ENCODE results near the gene WDR27. TPM values are rescaled to one million over a fixed set of nuclear protein-coding genes. Genes with fewer than 3 reads are reported as not detected.
"Not testable (repeated sequence)": the region's sequence is repeated elsewhere in the genome, so short reads cannot be mapped to it uniquely, and the experiment has no call there.

The WDR27 gene
- polyA plus RNA-seq, 1 donor from 2014 or later, result 8.6 TPM

GRCh38 chr6:169454204-169454871 lies 247.5 kb downstream of the WDR27 start:
- no peaks in the 10 kb centered on the region for H3K4me1 Mint-ChIP-seq
- H3K27me3 Mint-ChIP-seq, result no peaks in the 10 kb centered on the region
- no peak overlapping the region for H3K4me3 Mint-ChIP-seq
- no peak overlapping the region for H3K27ac Mint-ChIP-seq
- peaks cover 3% of the 10 kb centered on the region for H3K36me3 Mint-ChIP-seq
- peaks cover 0 to 3% (median 0%) of the 10 kb centered on the region in 3 donors for H3K9me3 Mint-ChIP-seq

GRCh38 chr6:169452869-169453620 lies 248.8 kb downstream of the WDR27 start:
- no peaks in the 10 kb centered on the region for H3K4me1 Mint-ChIP-seq

GRCh38 chr6:169452117-169452868 lies 249.5 kb downstream of the WDR27 start:
- Mint-ChIP-seq H3K27ac (no peak overlapping the region), H3K4me3 (no peak overlapping the region), H3K36me3 (peaks cover 1% of the 10 kb centered on the region), H3K9me3 (no peaks in the 10 kb centered on the region), H3K4me1 (no peaks in the 10 kb centered on the region), H3K27me3 (no peaks in the 10 kb centered on the region)

More at GRCh38 chr6:169452869-169453620, 248.8 kb downstream of the WDR27 start:
- Mint-ChIP-seq H3K4me3 (no peak overlapping the region), H3K27me3 (no peaks in the 10 kb centered on the region), H3K27ac (peak overlapping the region in 1 of 3 donors; percentile 8), H3K36me3 (peaks cover 1% of the 10 kb centered on the region), H3K9me3 (no peaks in the 10 kb centered on the region)

GRCh38 chr6:169451065-169451838 lies 250.6 kb downstream of the WDR27 start:
- Mint-ChIP-seq H3K27me3 (no peaks in the 10 kb centered on the region), H3K36me3 (no peaks in the 10 kb centered on the region), H3K9me3 (no peaks in the 10 kb centered on the region), H3K4me3 (no peak overlapping the region), H3K4me1 (no peaks in the 10 kb centered on the region), H3K27ac (peak overlapping the region in 1 of 3 donors; percentile 28)

DNA sequence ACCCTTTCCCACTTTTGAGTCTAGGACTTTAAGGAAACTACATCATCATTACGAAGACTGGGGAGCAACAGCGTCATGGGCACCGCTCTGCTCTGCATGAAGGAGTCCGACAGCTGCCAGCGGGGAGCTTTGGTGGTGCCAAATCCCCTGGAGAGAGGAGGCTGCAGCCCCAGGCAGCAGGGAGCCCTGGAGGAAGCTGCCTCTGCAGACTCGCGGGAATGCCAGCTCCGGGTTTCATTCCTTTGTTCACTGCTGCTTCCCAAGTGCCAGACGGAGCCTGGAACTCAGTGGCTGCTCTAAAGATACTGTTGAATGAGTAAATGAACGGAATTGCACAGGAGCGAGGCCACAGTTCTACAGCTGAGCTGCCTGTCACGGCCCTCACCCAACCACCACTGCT lies 251.7 kb downstream of the WDR27 start:
- no peak overlapping the region for H3K27ac Mint-ChIP-seq
- no peaks in the 10 kb centered on the region for H3K27me3 Mint-ChIP-seq
- H3K36me3 Mint-ChIP-seq, result no peaks in the 10 kb centered on the region
- H3K9me3 Mint-ChIP-seq, result no peaks in the 10 kb centered on the region
- H3K4me1 Mint-ChIP-seq, result no peaks in the 10 kb centered on the region
- H3K4me3 Mint-ChIP-seq, result no peak overlapping the region

GRCh38 chr6:169449221-169449620 lies 252.6 kb downstream of the WDR27 start:
- Mint-ChIP-seq H3K27ac (no peak overlapping the region), H3K27me3 (no peaks in the 10 kb centered on the region), H3K4me3 (no peak overlapping the region), H3K36me3 (no peaks in the 10 kb centered on the region), H3K9me3 (peaks cover 0 to under 1% (median 0%) of the 10 kb centered on the region in 3 donors), H3K4me1 (no peaks in the 10 kb centered on the region)

- H3K36me3 Mint-ChIP-seq, result no peaks in the 10 kb centered on the region
- no peak overlapping the region for H3K27ac Mint-ChIP-seq
- peaks cover 0 to 3% (median 0%) of the 10 kb centered on the region in 3 donors for H3K9me3 Mint-ChIP-seq
- no peak overlapping the region for H3K4me3 Mint-ChIP-seq
- H3K4me1 Mint-ChIP-seq, result no peaks in the 10 kb centered on the region
- peaks cover 1% of the 10 kb centered on the region for H3K27me3 Mint-ChIP-seq
These were observed 255.9 kb downstream of the WDR27 start for GRCh38 chr6:169445661-169446581.

DNA sequence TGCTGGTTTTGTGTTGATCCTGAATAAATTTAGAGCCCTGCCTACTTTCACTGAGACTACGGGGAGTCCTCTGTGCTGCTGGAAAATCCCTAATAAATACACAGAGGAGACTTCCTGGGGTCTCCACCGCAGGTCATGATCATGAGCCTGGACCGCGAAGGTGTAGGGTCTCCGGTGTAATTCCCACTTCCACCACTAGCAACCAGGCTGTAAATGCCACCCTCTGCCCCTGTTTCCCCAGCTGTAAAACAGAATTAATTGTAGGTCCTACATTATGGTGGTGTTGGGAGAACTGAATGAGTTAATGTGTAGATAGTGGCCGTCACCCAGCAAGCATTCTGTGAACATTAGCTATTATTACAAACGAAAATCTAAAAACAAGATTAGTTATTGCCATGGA lies 256.6 kb downstream of the WDR27 start:
- Mint-ChIP-seq H3K27ac (no peak overlapping the region), H3K27me3 (peaks cover 1% of the 10 kb centered on the region), H3K36me3 (no peaks in the 10 kb centered on the region), H3K9me3 (peaks cover 0 to 3% (median 0%) of the 10 kb centered on the region in 3 donors), H3K4me1 (no peaks in the 10 kb centered on the region), H3K4me3 (no peak overlapping the region)

DNA sequence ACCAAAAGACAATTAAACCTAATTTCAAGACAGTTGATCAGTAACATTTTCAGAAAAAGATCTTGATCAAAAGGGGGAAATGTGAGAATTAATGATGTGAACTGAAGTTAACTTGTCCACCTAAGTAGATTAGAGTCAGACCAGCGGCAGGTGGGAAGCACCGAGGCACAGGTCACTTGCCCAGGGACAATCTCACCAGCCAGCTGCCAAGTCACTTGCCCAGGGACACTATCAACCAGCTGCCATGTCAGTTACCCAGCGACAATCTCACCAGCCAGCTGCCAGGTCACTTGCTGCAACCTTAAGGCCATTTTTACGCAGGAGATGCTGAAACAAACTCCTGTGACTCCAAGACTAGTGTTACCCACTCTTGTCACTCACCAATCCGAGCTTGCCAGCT lies 260.5 kb downstream of the WDR27 start:
- H3K27me3 Mint-ChIP-seq, result peaks cover 1% of the 10 kb centered on the region
- no peaks in the 10 kb centered on the region for H3K4me1 Mint-ChIP-seq
- peaks cover 0 to 9% (median 0%) of the 10 kb centered on the region in 3 donors for H3K9me3 Mint-ChIP-seq
- no peak overlapping the region for H3K4me3 Mint-ChIP-seq
- no peaks in the 10 kb centered on the region for H3K36me3 Mint-ChIP-seq
- H3K27ac Mint-ChIP-seq, result no peak overlapping the region

GRCh38 chr6:169439710-169440109 lies 262.1 kb downstream of the WDR27 start:
- peaks cover 0 to 13% (median under 1%) of the 10 kb centered on the region in 3 donors for H3K9me3 Mint-ChIP-seq
- no peaks in the 10 kb centered on the region for H3K4me1 Mint-ChIP-seq
- H3K36me3 Mint-ChIP-seq, result no peaks in the 10 kb centered on the region
- no peak overlapping the region for H3K4me3 Mint-ChIP-seq
- H3K27ac Mint-ChIP-seq, result no peak overlapping the region
- H3K27me3 Mint-ChIP-seq, result peaks cover 1% of the 10 kb centered on the region

- not testable (repeated sequence) for H3K27ac Mint-ChIP-seq, H3K27me3 Mint-ChIP-seq, H3K36me3 Mint-ChIP-seq, H3K4me1 Mint-ChIP-seq, H3K4me3 Mint-ChIP-seq
- H3K9me3 Mint-ChIP-seq, result peaks cover 11 to 40% (median 26%) of the 10 kb centered on the region in 3 donors
These were observed 267.3 kb downstream of the WDR27 start for GRCh38 chr6:169434554-169434953.

- H3K9me3 Mint-ChIP-seq, result peaks cover 11 to 27% (median 24%) of the 10 kb centered on the region in 3 donors
- H3K4me3 Mint-ChIP-seq, result no peak overlapping the region
- H3K27me3 Mint-ChIP-seq, result no peaks in the 10 kb centered on the region
- no peak overlapping the region for H3K27ac Mint-ChIP-seq
- H3K36me3 Mint-ChIP-seq, result peaks cover 8% of the 10 kb centered on the region
- no peaks in the 10 kb centered on the region for H3K4me1 Mint-ChIP-seq
These were observed 272.8 kb downstream of the WDR27 start for GRCh38 chr6:169429001-169429400.

GRCh38 chr6:169428532-169428931 lies 273.3 kb downstream of the WDR27 start:
- peaks cover 10 to 27% (median 22%) of the 10 kb centered on the region in 3 donors for H3K9me3 Mint-ChIP-seq
- no peak overlapping the region for H3K4me3 Mint-ChIP-seq
- H3K27me3 Mint-ChIP-seq, result no peaks in the 10 kb centered on the region
- no peaks in the 10 kb centered on the region for H3K4me1 Mint-ChIP-seq
- H3K27ac Mint-ChIP-seq, result no peak overlapping the region
- peaks cover 8% of the 10 kb centered on the region for H3K36me3 Mint-ChIP-seq

GRCh38 chr6:169427856-169428255 lies 274.0 kb downstream of the WDR27 start:
- Mint-ChIP-seq H3K9me3 (peaks cover 8 to 26% (median 18%) of the 10 kb centered on the region in 3 donors), H3K36me3 (peaks cover 8% of the 10 kb centered on the region), H3K27ac (no peak overlapping the region), H3K4me1 (no peaks in the 10 kb centered on the region), H3K4me3 (no peak overlapping the region), H3K27me3 (no peaks in the 10 kb centered on the region)
